Right renal cortex interstitium (tissue), 3 donors: ENCODE measurements around the gene PRDX1. TPM values are rescaled to one million over a fixed set of nuclear protein-coding genes. Genes with fewer than 3 reads are reported as not detected.
"Not testable (repeated sequence)": the region's sequence is repeated elsewhere in the genome, so short reads cannot be mapped to it uniquely, and the experiment has no call there.

ENCODE experiments used
- DNase-seq, 3 donors: peaks; one replicate each; pipeline ENCODE4 v3.0.0-alpha.2; 2013; ENCODE audit warnings: low read depth in 3 of 3, low spot score in 2 of 3
- polyA plus RNA-seq, 3 donors: library from polyadenylated mRNA; unstranded; fragments of 120-200 nt; gene quantifications; one replicate each; pipeline ENCODE4 v1.2.1, GENCODE V29; 2013; ENCODE audit not compliant: insufficient read length in 3 of 3

Gene PRDX1
- polyA plus RNA-seq, 3 donors, result 355 to 403 (median 387) TPM

- no peak for DNase-seq
Measured at GRCh38 chr1:45507893-45508292, 13.8 kb downstream of the PRDX1 start.

- DNase-seq, result no peak
Measured at GRCh38 chr1:45507195-45507594, 14.5 kb downstream of the PRDX1 start.

- DNase-seq, result no peak
Measured at GRCh38 chr1:45503462-45504360, 18.0 kb downstream of the PRDX1 start.

GRCh38 chr1:45501505-45501859 is 20.2 kb downstream of the PRDX1 start:
- no peak for DNase-seq

GRCh38 chr1:45499415-45499769 is 22.3 kb downstream of the PRDX1 start:
- peak in 1 of 3 donors; percentile 10 for DNase-seq

GRCh38 chr1:45498279-45498678 is 23.4 kb downstream of the PRDX1 start:
- no peak for DNase-seq

GRCh38 chr1:45493116-45493697 is 28.5 kb downstream of the PRDX1 start:
- peak in 1 of 3 donors; percentile 12 for DNase-seq

- no peak for DNase-seq
Measured at GRCh38 chr1:45492691-45493090, 29.0 kb downstream of the PRDX1 start.

- no peak for DNase-seq
Measured at GRCh38 chr1:45491487-45492260, 30.0 kb downstream of the PRDX1 start.

GRCh38 chr1:45490626-45491486 is 30.8 kb downstream of the PRDX1 start, which contains the start of gene TESK2:
Gene TESK2 (minus strand): TSS chr1:45491163. CDS start chr1:45457785, 33,378 bp downstream.
- DNase-seq, result peak; percentile 98 to 99 (median 98)

GRCh38 chr1:45490121-45490625 is 31.5 kb downstream of the PRDX1 start:
- DNase-seq, result peak in 1 of 3 donors; percentile 27

GRCh38 chr1:45489379-45489778 is 32.3 kb downstream of the PRDX1 start:
- not testable (repeated sequence) for DNase-seq

GRCh38 chr1:45488666-45489377 is 32.9 kb downstream of the PRDX1 start:
- DNase-seq, result no peak

- DNase-seq, result no peak
Measured at GRCh38 chr1:45485949-45486348, 35.7 kb downstream of the PRDX1 start.

GRCh38 chr1:45479039-45479748 is 42.5 kb downstream of the PRDX1 start:
- DNase-seq, result no peak

- DNase-seq, result no peak
Measured at GRCh38 chr1:45478121-45478814, 43.4 kb downstream of the PRDX1 start.

GRCh38 chr1:45477646-45478045 is 44.0 kb downstream of the PRDX1 start:
- DNase-seq, result no peak

GRCh38 chr1:45474194-45474593 is 47.5 kb downstream of the PRDX1 start:
- not testable (repeated sequence) for DNase-seq
